ENCODE data around the gene WDCP. TPM values are rescaled to one million over a fixed set of nuclear protein-coding genes. Genes with fewer than 3 reads are reported as not detected.
A peak's percentile ranks its signal among the peaks of the same experiment; 100 is the strongest.
"Not testable (repeated sequence)": the region's sequence is repeated elsewhere in the genome, so short reads cannot be mapped to it uniquely, and the experiment has no call there.

WDCP gene
- total RNA-seq, 2 experiments from 2014 or later, result 23.2 to 24.1 TPM

- POLR2A ChIA-PET, result interaction anchor here (0.7 kb wide), 1 partner anchor 105 kb away, joined by 3 read pairs; no protein-coding TSS in a partner anchor
These were observed 1.4 kb downstream of the WDCP start for GRCh38 chr2:24045511-24046508.

DNA sequence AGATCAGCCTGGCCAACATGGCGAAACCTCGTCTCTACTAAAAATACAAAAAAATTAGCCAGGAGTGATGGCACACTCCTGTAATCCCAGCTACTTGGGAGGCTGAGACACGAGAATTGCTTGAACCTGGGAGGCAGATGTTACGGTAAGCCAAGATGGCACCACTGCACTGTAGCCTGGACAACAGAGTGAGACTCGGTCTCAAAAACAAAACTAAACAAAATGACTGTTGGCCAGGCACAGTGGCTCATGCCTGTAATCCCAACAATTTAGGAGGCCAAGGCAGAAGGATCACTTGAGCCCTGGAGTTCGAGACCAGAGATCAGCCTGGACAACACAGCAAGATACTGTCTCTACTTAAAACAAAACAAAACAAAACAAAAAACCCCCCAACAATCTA, 4.1 kb downstream of the WDCP start:
- CTCF ChIA-PET, result not testable (repeated sequence)

More at GRCh38 chr2:24045511-24046508, 1.4 kb downstream of the WDCP start:
- CTCF ChIA-PET, result interaction anchor here (1.8 to 2.3 kb wide), 2 partner anchors 15 to 119 kb away, joined by 10 to 19 read pairs; partner anchors contain the start of gene ATAD2B
- DNase-seq (no peak), ATAC-seq (no peak)
- H3K36me3 Mint-ChIP-seq (ENCODE audit: low read depth), result peaks cover 6% of the 10 kb centered on the region
- peak overlapping the region; percentile 90 for H3K4me3 Mint-ChIP-seq
- no peaks in the 10 kb centered on the region for H3K9me3 Mint-ChIP-seq (ENCODE audit: insufficient read depth)
- peaks cover 5% of the 10 kb centered on the region for H3K27me3 Mint-ChIP-seq (ENCODE audit: low read depth)
- no peak overlapping the region for H3K27ac Mint-ChIP-seq
- H3K4me1 Mint-ChIP-seq (ENCODE audit: low read depth), result peaks cover 37% of the 10 kb centered on the region

GRCh38 chr2:24040511-24040910, 6.7 kb downstream of the WDCP start:
- H3K4me1 Mint-ChIP-seq (ENCODE audit: low read depth), result peaks cover 18% of the 10 kb centered on the region
- peaks cover 29% of the 10 kb centered on the region for H3K36me3 Mint-ChIP-seq (ENCODE audit: low read depth)
- no peak overlapping the region for H3K27ac Mint-ChIP-seq
- no peaks in the 10 kb centered on the region for H3K9me3 Mint-ChIP-seq (ENCODE audit: insufficient read depth)
- ATAC-seq, result no peak
- ChIA-PET POLR2A (no interaction called here), CTCF (no interaction called here)
- no peak for DNase-seq
- H3K27me3 Mint-ChIP-seq (ENCODE audit: low read depth), result no peaks in the 10 kb centered on the region
- H3K4me3 Mint-ChIP-seq, result no peak overlapping the region

More for the DNA sequence above, 4.1 kb downstream of the WDCP start:
- peaks cover 32% of the 10 kb centered on the region for H3K4me1 Mint-ChIP-seq (ENCODE audit: low read depth)
- H3K9me3 Mint-ChIP-seq (ENCODE audit: insufficient read depth); DNase-seq; POLR2A ChIA-PET; H3K4me3 Mint-ChIP-seq; ATAC-seq; H3K27ac Mint-ChIP-seq; H3K27me3 Mint-ChIP-seq (ENCODE audit: low read depth): not testable (repeated sequence)
- H3K36me3 Mint-ChIP-seq (ENCODE audit: low read depth), result peaks cover 18% of the 10 kb centered on the region

- Mint-ChIP-seq H3K27ac (no peak overlapping the region), H3K36me3 (ENCODE audit: low read depth) (peaks cover 31% of the 10 kb centered on the region), H3K9me3 (ENCODE audit: insufficient read depth) (no peaks in the 10 kb centered on the region), H3K4me1 (ENCODE audit: low read depth) (peaks cover 13% of the 10 kb centered on the region), H3K4me3 (no peak overlapping the region), H3K27me3 (ENCODE audit: low read depth) (no peaks in the 10 kb centered on the region)
- DNase-seq (no peak), ATAC-seq (no peak)
- CTCF ChIA-PET, result interaction anchor here (0.9 kb wide), 1 partner anchor 45 kb away, joined by 3 read pairs; no protein-coding TSS in a partner anchor
- POLR2A ChIA-PET, result no interaction called here
These were observed 8.2 kb downstream of the WDCP start for GRCh38 chr2:24038786-24039499.

DNA sequence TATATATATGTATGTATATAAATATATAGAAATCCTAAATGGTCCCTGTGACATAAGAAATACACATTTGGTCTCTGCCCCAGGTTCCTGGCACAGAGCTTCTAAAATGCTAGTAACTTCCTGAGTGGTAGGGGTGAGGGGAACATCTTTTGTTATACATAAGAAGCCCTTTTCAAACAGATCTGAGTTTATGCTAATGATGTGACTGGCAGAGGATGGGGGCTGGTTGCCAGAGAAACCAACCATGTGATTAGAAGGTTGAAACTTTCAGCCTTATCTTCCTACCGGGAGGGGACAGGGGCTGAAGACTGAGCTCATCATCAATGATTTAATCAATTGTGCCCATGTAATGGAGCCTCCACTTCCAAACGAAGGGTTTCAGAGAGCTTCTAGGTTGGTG, 21.0 kb downstream of the WDCP start:
- no peak overlapping the region for H3K4me3 Mint-ChIP-seq
- H3K36me3 Mint-ChIP-seq (ENCODE audit: low read depth), result peaks cover 20% of the 10 kb centered on the region
- DNase-seq, result no peak
- POLR2A ChIA-PET, result no interaction called here
- no peak for ATAC-seq
- H3K9me3 Mint-ChIP-seq (ENCODE audit: insufficient read depth), result no peaks in the 10 kb centered on the region
- no peak overlapping the region for H3K27ac Mint-ChIP-seq
- CTCF ChIA-PET, result no interaction called here
- H3K4me1 Mint-ChIP-seq (ENCODE audit: low read depth), result peaks cover 6% of the 10 kb centered on the region
- H3K27me3 Mint-ChIP-seq (ENCODE audit: low read depth), result no peaks in the 10 kb centered on the region

DNA sequence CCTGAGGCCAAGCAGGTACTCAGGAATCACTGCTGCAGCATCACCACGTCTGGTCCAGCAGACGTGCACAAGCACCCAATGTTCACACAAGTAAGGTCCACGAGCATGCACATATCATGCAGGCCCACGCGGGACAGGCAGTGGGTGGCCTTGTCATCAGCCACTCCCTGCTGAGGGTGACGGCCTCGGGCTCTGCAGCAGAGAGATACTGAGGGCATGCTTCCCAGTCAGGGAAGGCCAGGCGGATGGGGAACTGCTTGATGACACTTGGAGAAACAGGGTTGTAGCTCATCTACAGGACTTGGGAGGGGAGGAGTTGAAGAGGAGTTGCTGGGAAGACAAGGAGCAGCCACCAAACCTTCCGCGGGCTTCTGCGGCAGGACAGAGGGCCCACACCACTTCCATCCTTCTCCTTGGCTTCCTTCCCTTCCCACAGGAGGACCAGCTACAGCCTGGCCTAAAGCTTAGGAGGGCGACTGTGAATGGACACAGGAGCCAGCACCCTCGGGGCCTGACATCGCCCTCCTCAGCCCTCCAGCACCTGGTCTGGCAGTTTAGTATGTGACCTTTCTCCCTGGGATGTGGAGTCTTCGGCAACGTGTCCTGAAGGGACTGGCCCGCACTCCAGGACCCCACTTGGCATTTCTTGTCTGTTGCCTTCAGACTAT, 22.1 kb downstream of the WDCP start:
- Mint-ChIP-seq H3K4me3 (no peak overlapping the region), H3K27ac (no peak overlapping the region), H3K9me3 (ENCODE audit: insufficient read depth) (no peaks in the 10 kb centered on the region), H3K4me1 (ENCODE audit: low read depth) (peaks cover 1% of the 10 kb centered on the region), H3K27me3 (ENCODE audit: low read depth) (no peaks in the 10 kb centered on the region), H3K36me3 (ENCODE audit: low read depth) (peaks cover 15% of the 10 kb centered on the region)
- CTCF ChIA-PET, result no interaction called here
- POLR2A ChIA-PET, result no interaction called here
- DNase-seq (no peak), ATAC-seq (no peak)

GRCh38 chr2:24024018-24024417, 23.2 kb downstream of the WDCP start:
- Mint-ChIP-seq H3K4me1 (ENCODE audit: low read depth) (no peaks in the 10 kb centered on the region), H3K27ac (no peak overlapping the region), H3K4me3 (no peak overlapping the region), H3K36me3 (ENCODE audit: low read depth) (peaks cover 5% of the 10 kb centered on the region), H3K27me3 (ENCODE audit: low read depth) (no peaks in the 10 kb centered on the region), H3K9me3 (ENCODE audit: insufficient read depth) (no peaks in the 10 kb centered on the region)
- ChIA-PET POLR2A (no interaction called here), CTCF (no interaction called here)
- DNase-seq (no peak), ATAC-seq (no peak)

- ChIA-PET CTCF (interaction anchor here (1.8 kb wide), 1 partner anchor 10 kb away, joined by 4 read pairs; no protein-coding TSS in a partner anchor), POLR2A (no interaction called here)
- Mint-ChIP-seq H3K4me3 (no peak overlapping the region), H3K4me1 (ENCODE audit: low read depth) (no peaks in the 10 kb centered on the region), H3K27me3 (ENCODE audit: low read depth) (no peaks in the 10 kb centered on the region), H3K27ac (no peak overlapping the region), H3K9me3 (ENCODE audit: insufficient read depth) (no peaks in the 10 kb centered on the region), H3K36me3 (ENCODE audit: low read depth) (peaks cover 3% of the 10 kb centered on the region)
- no peak for ATAC-seq
- no peak for DNase-seq
These were observed 24.1 kb downstream of the WDCP start for GRCh38 chr2:24022975-24023575.

DNA sequence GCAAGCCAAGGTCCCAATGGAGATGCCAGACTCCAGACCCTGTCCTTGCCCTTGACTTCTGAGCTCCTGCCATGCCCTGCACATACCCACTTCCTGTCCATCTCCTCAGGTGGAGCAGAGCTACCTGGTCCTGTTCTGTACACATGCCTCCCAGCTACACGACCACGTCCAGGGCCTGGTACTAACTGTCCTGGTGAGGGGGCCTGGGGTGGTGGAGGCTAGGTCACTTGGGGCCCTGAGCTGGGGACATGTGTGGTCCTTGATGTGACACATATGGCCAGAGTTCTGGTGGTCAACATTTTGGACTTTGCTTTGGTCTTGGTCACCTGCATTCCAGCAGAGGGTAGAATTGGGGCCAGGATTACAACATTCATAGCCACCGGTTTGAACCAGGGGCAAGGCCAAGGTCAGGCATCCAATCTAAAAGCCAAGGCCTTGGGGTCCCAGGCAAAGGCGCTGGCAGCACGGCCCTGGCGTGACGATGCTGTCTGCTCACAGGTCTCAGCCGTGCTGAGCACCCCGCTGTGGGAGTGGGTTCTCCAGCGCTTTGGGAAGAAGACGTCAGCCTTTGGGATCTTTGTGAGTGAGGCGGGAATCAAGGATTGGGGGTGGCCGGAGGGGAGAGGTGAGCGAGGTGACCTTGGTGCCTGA, 24.7 kb downstream of the WDCP start:
- POLR2A ChIA-PET, result interaction anchor here (0.8 kb wide), 1 partner anchor 198 kb away, joined by 5 read pairs; no protein-coding TSS in a partner anchor
- H3K27ac Mint-ChIP-seq, result peak overlapping the region; percentile 52
- no peak overlapping the region for H3K4me3 Mint-ChIP-seq
- H3K9me3 Mint-ChIP-seq (ENCODE audit: insufficient read depth), result no peaks in the 10 kb centered on the region
- CTCF ChIA-PET, result interaction anchor here (1.2 to 1.8 kb wide), 2 partner anchors 10 to 61 kb away, joined by 4 read pairs; no protein-coding TSS in a partner anchor
- H3K4me1 Mint-ChIP-seq (ENCODE audit: low read depth), result no peaks in the 10 kb centered on the region
- peaks cover 3% of the 10 kb centered on the region for H3K36me3 Mint-ChIP-seq (ENCODE audit: low read depth)
- no peak for DNase-seq
- H3K27me3 Mint-ChIP-seq (ENCODE audit: low read depth), result no peaks in the 10 kb centered on the region
- ATAC-seq, result no peak

- Mint-ChIP-seq H3K27me3 (ENCODE audit: low read depth) (no peaks in the 10 kb centered on the region), H3K27ac (no peak overlapping the region), H3K9me3 (ENCODE audit: insufficient read depth) (no peaks in the 10 kb centered on the region), H3K4me1 (ENCODE audit: low read depth) (no peaks in the 10 kb centered on the region), H3K4me3 (no peak overlapping the region), H3K36me3 (ENCODE audit: low read depth) (no peaks in the 10 kb centered on the region)
- peak; percentile 39 for DNase-seq
- ATAC-seq, result peak; percentile 57
- ChIA-PET POLR2A (interaction anchor here (0.8 kb wide), 1 partner anchor 197 kb away, joined by 5 read pairs; no protein-coding TSS in a partner anchor), CTCF (interaction anchor here (1.2 to 1.8 kb wide), 2 partner anchors 11 to 62 kb away, joined by 4 read pairs; no protein-coding TSS in a partner anchor)
These were observed 25.8 kb downstream of the WDCP start for GRCh38 chr2:24021122-24021998.

Data from activated CD8-positive, alpha-beta T cell treated with anti-CD3 and anti-CD28 coated beads, Interleukin-2, amount 10 ng/mL, durations not matched to agents 7 days and 5 days (primary cell).